GM13976 (cell line): Measurements from ENCODE around the gene LRFN5.
"Not testable (repeated sequence)": the region's sequence is repeated elsewhere in the genome, so short reads cannot be mapped to it uniquely, and the experiment has no call there.

ENCODE experiments used
- DNase-seq: peaks from one replicate; pipeline ENCODE4 v3.0.0; 2012; ENCODE audit warnings: low spot score
- CTCF ChIP-seq: IDR thresholded peaks from 2 replicates; pipeline ENCODE4 v1.5.1; 2012; ENCODE audit warnings: borderline replicate concordance, mild to moderate bottlenecking; ENCODE audit not compliant: insufficient read depth; ENCODE audit errors: extremely low read depth, missing control alignments, control extremely low read depth
- in situ Hi-C: fragments of 300-500 bp; cut with MboI; formaldehyde crosslinking; loops from one replicate; pipeline ENCODE4 v1.12.0; 2022; ENCODE audit warnings: low sequenced_read_pairs, mixed read lengths, inconsistent platforms; ENCODE audit not compliant: unreplicated experiment

Gene LRFN5

GRCh38 chr14:41718477-41719166 lies 111.9 kb downstream of the LRFN5 start:
- no peak for DNase-seq
- in situ Hi-C loops: no loop called here
- no peak for TF ChIP-seq CTCF

- in situ Hi-C loops: no loop called here
- DNase-seq: no peak
- no peak for TF ChIP-seq CTCF
Observed at GRCh38 chr14:41739203-41739602, 132.5 kb downstream of the LRFN5 start.

- no peak for DNase-seq
- in situ Hi-C loops: no loop called here
Observed at GRCh38 chr14:41743140-41743539, 136.5 kb downstream of the LRFN5 start.

GRCh38 chr14:41749429-41749828 lies 142.8 kb downstream of the LRFN5 start:
- no peak for TF ChIP-seq CTCF
- in situ Hi-C loops: no loop called here
- DNase-seq: no peak

More at GRCh38 chr14:41743140-41743539, 136.5 kb downstream of the LRFN5 start:
- no peak for TF ChIP-seq CTCF

- in situ Hi-C loops: not testable (repeated sequence)
Observed at GRCh38 chr14:41750575-41750974, 143.9 kb downstream of the LRFN5 start.

GRCh38 chr14:41758011-41758665 lies 151.5 kb downstream of the LRFN5 start:
- in situ Hi-C loops: no loop called here

More at GRCh38 chr14:41750575-41750974, 143.9 kb downstream of the LRFN5 start:
- DNase-seq: not testable (repeated sequence)

More at GRCh38 chr14:41758011-41758665, 151.5 kb downstream of the LRFN5 start:
- DNase-seq: no peak
- TF ChIP-seq CTCF: no peak
